HL-60 (cell line): ENCODE measurements around the gene LIX1L.

ENCODE experiments used
- POLR2AphosphoS5 ChIP-seq: IDR thresholded peaks from 2 replicates; pipeline ENCODE4 v1.6.1; 2012; ENCODE audit warnings: low read depth
- SPI1 ChIP-seq: IDR thresholded peaks from 2 replicates; pipeline ENCODE4 v1.6.1; 2012; ENCODE audit warnings: low read depth, mild to moderate bottlenecking, borderline replicate concordance
- TF ChIP-seq, protein P1 (sequence below): IDR thresholded peaks from one replicate; pipeline ENCODE4 v1.5.1; 2011; ENCODE audit warnings: low read length, control low read depth, inconsistent platforms; ENCODE audit not compliant: insufficient read depth

DNA sequence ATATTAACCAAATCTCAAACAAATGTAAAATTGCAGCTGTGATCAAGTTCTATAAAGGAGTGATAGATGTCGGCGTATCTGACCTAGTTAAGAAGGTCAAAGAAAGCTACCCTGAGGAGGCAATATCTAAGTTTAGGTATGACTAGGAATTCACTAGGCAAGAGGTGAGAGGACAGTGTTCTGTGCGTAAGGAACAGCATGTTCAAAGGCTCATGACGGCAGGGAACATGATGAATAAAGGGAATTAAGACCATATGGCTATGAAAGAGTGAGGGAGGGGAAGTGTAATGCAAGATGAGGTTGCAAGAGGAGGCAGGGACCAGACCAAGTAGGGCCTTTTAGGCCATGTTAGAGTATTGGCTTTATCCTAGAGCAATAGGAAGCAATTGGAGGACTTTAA lies 8.6 kb downstream of the LIX1L start:
- TF ChIP-seq, protein P1, sequence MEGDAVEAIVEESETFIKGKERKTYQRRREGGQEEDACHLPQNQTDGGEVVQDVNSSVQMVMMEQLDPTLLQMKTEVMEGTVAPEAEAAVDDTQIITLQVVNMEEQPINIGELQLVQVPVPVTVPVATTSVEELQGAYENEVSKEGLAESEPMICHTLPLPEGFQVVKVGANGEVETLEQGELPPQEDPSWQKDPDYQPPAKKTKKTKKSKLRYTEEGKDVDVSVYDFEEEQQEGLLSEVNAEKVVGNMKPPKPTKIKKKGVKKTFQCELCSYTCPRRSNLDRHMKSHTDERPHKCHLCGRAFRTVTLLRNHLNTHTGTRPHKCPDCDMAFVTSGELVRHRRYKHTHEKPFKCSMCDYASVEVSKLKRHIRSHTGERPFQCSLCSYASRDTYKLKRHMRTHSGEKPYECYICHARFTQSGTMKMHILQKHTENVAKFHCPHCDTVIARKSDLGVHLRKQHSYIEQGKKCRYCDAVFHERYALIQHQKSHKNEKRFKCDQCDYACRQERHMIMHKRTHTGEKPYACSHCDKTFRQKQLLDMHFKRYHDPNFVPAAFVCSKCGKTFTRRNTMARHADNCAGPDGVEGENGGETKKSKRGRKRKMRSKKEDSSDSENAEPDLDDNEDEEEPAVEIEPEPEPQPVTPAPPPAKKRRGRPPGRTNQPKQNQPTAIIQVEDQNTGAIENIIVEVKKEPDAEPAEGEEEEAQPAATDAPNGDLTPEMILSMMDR, result no peak
- no peak for TF ChIP-seq POLR2AphosphoS5
- TF ChIP-seq SPI1, result no peak
